NCI-H187 (cell line): ENCODE data around the gene KRT83.
"Not testable (repeated sequence)": the region's sequence is repeated elsewhere in the genome, so short reads cannot be mapped to it uniquely, and the experiment has no call there.

Source experiments
- DNase-seq, 2 experiments: peaks; one replicate each; lab custom pipeline; 2025; lab: John Stamatoyannopoulos, UW

Gene KRT83

GRCh38 chr12:52353766-52354165, 32.6 kb upstream of the KRT83 start:
- DNase-seq: no peak

- DNase-seq: no peak
Measured at GRCh38 chr12:52352951-52353350, 31.8 kb upstream of the KRT83 start.

DNA sequence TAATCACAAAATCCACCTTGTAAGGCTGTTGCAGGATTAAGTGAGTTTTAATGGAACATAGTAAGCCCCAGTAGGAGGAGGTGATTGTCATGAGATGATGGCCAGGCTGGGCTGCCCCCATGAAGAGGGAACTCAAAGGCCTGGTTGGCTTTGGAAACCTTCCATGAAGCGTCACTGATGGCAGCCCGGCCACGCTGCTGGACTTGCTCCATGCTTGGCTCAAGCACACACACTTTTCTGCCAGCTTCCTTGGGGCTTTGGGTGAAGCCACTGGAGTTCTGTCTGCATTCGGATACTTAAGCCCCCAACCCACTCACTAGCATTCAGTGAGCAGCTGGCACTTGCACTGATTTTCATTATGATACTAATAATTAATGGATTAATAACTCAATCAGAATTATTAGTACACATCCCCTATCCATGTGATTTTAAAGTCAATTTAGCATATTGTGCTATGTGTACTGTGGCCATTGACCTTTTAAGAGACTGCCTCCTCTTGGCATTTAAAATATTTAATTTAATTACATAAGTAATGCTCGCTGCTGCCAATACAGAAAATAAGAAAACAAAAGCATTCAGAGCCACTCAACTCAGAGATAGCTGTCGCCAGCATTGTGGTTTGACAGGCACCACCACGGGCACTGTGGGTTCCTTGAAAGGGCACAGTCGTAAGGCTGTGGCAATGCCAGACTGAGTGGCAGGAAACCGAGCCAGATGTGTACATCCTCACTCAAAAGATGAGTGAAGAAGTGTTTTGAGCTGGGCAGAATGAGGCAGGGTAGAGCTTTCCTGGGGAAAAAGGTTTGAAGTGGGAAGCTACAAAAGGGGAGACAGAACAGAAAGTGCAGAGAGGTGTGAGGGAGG, 30.2 kb upstream of the KRT83 start:
- no peak for DNase-seq

DNA sequence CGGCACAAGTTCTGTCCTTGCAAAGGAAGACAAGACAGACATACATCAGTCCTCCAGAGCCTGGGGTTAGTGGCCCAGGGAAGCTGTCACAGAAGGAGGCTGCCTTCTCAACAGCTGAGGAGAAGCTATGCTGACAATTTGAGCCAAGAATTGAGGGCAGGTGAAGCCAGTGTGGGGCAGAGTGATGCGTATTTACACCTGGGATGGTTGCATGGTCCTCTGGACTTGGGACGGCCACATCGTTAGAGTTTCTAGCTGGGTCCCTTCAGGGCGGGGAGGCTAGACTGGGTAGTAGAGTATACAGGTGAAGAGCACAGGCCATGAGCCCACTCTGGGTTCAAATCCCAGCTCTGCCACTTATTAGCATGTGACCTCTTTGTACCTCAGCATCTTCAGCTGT, 29.6 kb upstream of the KRT83 start:
- no peak for DNase-seq

- no peak for DNase-seq
Measured at GRCh38 chr12:52350021-52350620, 28.9 kb upstream of the KRT83 start.

- no peak for DNase-seq
Measured at GRCh38 chr12:52349196-52349595, 28.0 kb upstream of the KRT83 start.

- no peak for DNase-seq
Measured at GRCh38 chr12:52347551-52348510, 26.6 kb upstream of the KRT83 start.

GRCh38 chr12:52347016-52347415, 25.8 kb upstream of the KRT83 start:
- DNase-seq: no peak

DNA sequence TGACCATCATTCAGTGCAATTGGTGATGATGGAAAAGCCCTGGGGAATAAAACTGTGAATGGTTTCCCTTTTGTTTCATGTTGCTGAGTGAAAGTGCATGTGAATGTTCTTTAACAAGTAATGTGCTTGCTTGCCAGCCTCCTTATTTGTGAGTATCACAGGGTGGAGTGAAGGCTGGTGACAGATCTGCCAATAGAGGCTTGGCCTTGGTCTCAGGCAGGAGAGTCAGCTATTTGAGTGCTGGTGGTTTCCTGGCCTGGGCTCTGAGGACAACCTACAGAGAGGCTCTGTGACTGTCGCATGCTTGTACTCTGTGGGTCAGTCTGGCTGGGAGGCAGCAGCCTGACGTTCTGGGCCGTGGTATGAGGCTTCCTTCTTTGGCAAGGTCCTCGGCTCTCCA, 25.4 kb upstream of the KRT83 start:
- DNase-seq: no peak

DNA sequence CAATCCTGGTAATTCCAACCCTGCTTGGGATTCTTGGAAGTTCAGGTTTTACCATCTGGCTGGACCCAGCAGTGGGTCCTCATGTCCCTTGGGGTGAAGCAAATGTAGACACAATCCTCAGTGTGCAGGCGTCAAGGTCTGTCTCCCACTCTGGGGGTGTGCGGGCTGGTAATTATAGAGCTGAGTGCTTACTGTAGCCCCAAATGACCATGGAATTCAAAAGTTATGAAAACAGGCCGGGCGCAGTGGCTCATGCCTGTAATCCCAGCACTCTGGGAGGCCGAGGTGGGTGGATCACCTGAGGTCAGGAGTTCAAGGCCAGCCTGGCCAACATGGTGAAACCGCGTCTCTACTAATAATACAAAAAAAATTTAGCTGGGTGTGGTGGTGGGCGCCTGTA, 23.8 kb upstream of the KRT83 start:
- DNase-seq: not testable (repeated sequence)

DNA sequence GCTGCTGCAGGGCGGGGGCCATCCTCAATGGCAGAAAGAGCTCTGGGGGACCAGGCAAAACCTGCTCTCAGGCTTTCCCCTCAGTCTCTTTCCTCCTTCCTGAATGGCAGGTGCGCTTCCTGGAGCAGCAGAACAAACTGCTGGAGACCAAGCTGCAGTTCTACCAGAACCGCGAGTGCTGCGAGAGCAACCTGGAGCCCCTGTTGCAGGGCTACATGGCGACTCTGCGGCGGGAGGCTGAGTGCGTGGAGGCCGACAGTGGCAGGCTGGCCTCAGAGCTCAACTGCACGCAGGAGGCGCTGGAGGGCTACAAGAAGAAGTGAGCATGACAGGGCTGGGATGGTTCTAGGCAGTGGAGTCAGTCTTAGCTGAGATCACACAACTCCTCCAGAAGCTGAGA, 22.9 kb upstream of the KRT83 start:
- no peak for DNase-seq

GRCh38 chr12:52343550-52343949, 22.4 kb upstream of the KRT83 start:
- no peak for DNase-seq

- DNase-seq: no peak
Measured at GRCh38 chr12:52342781-52343490, 21.7 kb upstream of the KRT83 start.

GRCh38 chr12:52341066-52341580, 19.9 kb upstream of the KRT83 start:
- no peak for DNase-seq

- no peak for DNase-seq
Measured at GRCh38 chr12:52338241-52338960, 17.2 kb upstream of the KRT83 start.

GRCh38 chr12:52337054-52337453, 15.9 kb upstream of the KRT83 start:
- DNase-seq: no peak

DNA sequence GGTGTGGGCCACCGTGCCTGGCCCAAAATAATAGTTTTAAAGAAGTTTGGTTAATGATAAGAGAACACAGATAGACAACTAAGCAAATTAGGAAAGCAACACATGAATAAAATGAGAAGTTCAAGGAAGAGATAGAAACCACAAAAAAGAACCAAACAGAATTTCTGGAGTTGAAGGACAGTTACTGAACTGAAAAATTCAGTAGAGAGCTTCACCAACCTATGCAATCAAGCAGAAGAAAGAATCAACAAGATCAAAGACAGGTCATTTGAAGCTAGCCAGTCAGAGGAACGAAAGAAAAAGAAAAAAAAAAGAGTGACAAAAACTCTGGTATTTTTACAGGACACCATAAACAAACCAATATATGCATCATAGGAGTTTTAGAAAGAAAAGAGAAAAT, 15.4 kb upstream of the KRT83 start:
- DNase-seq: no peak

- no peak for DNase-seq
Measured at GRCh38 chr12:52335598-52336262, 14.5 kb upstream of the KRT83 start.

DNA sequence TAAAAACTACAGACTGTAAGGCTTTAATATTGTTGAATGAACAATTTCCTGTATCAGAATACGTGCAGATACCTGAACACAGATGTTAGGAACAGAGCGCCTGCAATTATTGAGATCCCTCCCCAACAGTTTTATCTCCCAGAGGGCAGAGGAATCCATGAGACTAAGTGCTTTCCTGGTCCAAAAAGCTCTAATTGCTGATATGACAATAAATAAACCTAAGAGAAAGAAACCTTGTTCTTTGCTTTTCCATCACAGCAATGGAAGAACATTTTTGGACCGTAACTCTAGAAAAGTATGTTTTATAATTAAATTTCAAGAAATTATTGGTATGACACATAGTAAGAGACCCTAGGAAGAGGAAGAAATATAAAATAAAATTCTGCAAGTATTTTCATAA, 13.0 kb upstream of the KRT83 start:
- no peak for DNase-seq

DNA sequence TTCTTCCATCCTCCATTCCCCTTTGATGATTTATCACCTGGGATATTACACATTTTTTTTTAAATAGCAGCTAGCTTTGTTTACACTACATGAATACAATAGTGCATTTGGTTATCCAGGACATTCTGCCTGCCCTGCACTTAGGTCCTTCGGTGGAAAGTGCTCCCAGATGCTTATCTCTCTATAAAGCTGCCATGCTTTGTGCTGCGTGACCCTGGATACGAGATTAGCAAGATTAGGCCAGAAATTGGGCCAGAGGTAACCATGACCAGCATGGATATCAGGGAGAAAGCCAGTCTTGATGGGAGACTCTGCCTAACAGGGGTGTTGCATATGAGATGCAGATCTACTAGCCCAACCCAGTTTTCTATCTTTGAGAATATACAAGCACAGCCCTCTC, 12.1 kb upstream of the KRT83 start:
- DNase-seq: no peak
